ENCODE measurements around the gene HSPA14.

Gene HSPA14

GRCh38 chr10:14833106-14833505 lies 5.0 kb upstream of the HSPA14 start:
- H3K4me1 ChIP-seq (ENCODE audit: control insufficient read depth, low read length) = peaks cover 10% of the 10 kb centered on the region
- H3F3A ChIP-seq (ENCODE audit: control insufficient read depth, insufficient read depth) = no peaks in the 10 kb centered on the region
- no peaks in the 10 kb centered on the region for H3K9me2 ChIP-seq (replicated peaks; ENCODE audit: control insufficient read depth, low read length)
- no peak overlapping the region for H3K4me3 ChIP-seq (ENCODE audit: low read length)
- no peaks in the 10 kb centered on the region for H3K36me3 ChIP-seq (ENCODE audit: control insufficient read depth, low read length)
- H4K20me1 ChIP-seq (ENCODE audit: control insufficient read depth, insufficient read depth, low read depth, low read length) = no peaks in the 10 kb centered on the region
- no peaks in the 10 kb centered on the region for H3K27me3 ChIP-seq (ENCODE audit: control insufficient read depth, low read length)
- H3K27ac ChIP-seq (ENCODE audit: low read depth, low read length) = no peak overlapping the region
- H3K9me3 ChIP-seq (ENCODE audit: control insufficient read depth, insufficient read depth, low read length) = no peaks in the 10 kb centered on the region
- no peak for TF ChIP-seq CTCF (IDR thresholded peaks at IDR 0.05; ENCODE audit: low read depth, low read length, poor library complexity, severe bottlenecking)
- TF ChIP-seq EZH2phosphoT487 (IDR thresholded peaks at IDR 0.05; ENCODE audit: borderline replicate concordance, low read length) = no peak
- no peak overlapping the region for H3K4me2 ChIP-seq (ENCODE audit: low read length)
- peaks cover 7% of the 10 kb centered on the region for H3K79me2 ChIP-seq (ENCODE audit: control insufficient read depth, low read length)

- H3K79me2 ChIP-seq (ENCODE audit: control insufficient read depth, low read length) = peaks cover 38% of the 10 kb centered on the region
- peaks cover 2% of the 10 kb centered on the region; the same call in 1 of the 2 replicates for H3F3A ChIP-seq (ENCODE audit: control insufficient read depth, insufficient read depth)
- TF ChIP-seq EZH2phosphoT487 (IDR thresholded peaks at IDR 0.05; ENCODE audit: borderline replicate concordance, low read length) (no peak), CTCF (IDR thresholded peaks at IDR 0.05; ENCODE audit: low read depth, low read length, poor library complexity, severe bottlenecking) (no peak)
- peaks cover 9% of the 10 kb centered on the region for H4K20me1 ChIP-seq (ENCODE audit: control insufficient read depth, insufficient read depth, low read depth, low read length)
- H3K4me3 ChIP-seq (ENCODE audit: low read length) = no peak overlapping the region
- H3K4me1 ChIP-seq (ENCODE audit: control insufficient read depth, low read length) = peaks cover 20% of the 10 kb centered on the region
- H3K4me2 ChIP-seq (ENCODE audit: low read length) = no peak overlapping the region
- no peaks in the 10 kb centered on the region for H3K9me2 ChIP-seq (replicated peaks; ENCODE audit: control insufficient read depth, low read length)
- H3K36me3 ChIP-seq (ENCODE audit: control insufficient read depth, low read length) = peaks cover 25% of the 10 kb centered on the region
- no peaks in the 10 kb centered on the region for H3K9me3 ChIP-seq (ENCODE audit: control insufficient read depth, insufficient read depth, low read length)
- no peaks in the 10 kb centered on the region for H3K27me3 ChIP-seq (ENCODE audit: control insufficient read depth, low read length)
- H3K27ac ChIP-seq (ENCODE audit: low read depth, low read length) = no peak overlapping the region
These were observed 1.9 kb upstream of the HSPA14 start for GRCh38 chr10:14836208-14836607.

- Histone ChIP-seq H3K9me3 (ENCODE audit: control insufficient read depth, insufficient read depth, low read length) (no peaks in the 10 kb centered on the region), H3F3A (ENCODE audit: control insufficient read depth, insufficient read depth) (peaks cover 2% of the 10 kb centered on the region; the same call in 1 of the 2 replicates), H3K4me3 (ENCODE audit: low read length) (peak overlapping the region; percentile 97), H4K20me1 (ENCODE audit: control insufficient read depth, insufficient read depth, low read depth, low read length) (peaks cover 15% of the 10 kb centered on the region), H3K27ac (ENCODE audit: low read depth, low read length) (0 out of 2 replicates have a peak overlapping the region, but pooled peaks have one; percentile 15), H3K4me1 (ENCODE audit: control insufficient read depth, low read length) (peaks cover 20% of the 10 kb centered on the region), H3K79me2 (ENCODE audit: control insufficient read depth, low read length) (peaks cover 47% of the 10 kb centered on the region), H3K36me3 (ENCODE audit: control insufficient read depth, low read length) (peaks cover 35% of the 10 kb centered on the region), H3K27me3 (ENCODE audit: control insufficient read depth, low read length) (no peaks in the 10 kb centered on the region), H3K9me2 (replicated peaks; ENCODE audit: control insufficient read depth, low read length) (no peaks in the 10 kb centered on the region), H3K4me2 (ENCODE audit: low read length) (peak overlapping the region; percentile 88)
- no peak for TF ChIP-seq EZH2phosphoT487 (IDR thresholded peaks at IDR 0.05; ENCODE audit: borderline replicate concordance, low read length)
- TF ChIP-seq CTCF (IDR thresholded peaks at IDR 0.05; ENCODE audit: low read depth, low read length, poor library complexity, severe bottlenecking) = no peak
These were observed 926 bp upstream of the HSPA14 start for GRCh38 chr10:14837003-14837756.
